GM21825 (cell line): ENCODE measurements around the gene TMEM271.

Experiments used
- ATAC-seq: cut with Tn5 transposase; IDR thresholded peaks from one replicate; pipeline ENCODE4 v1.9.1; 2021; ENCODE audit warnings: mild to moderate bottlenecking, moderate library complexity; ENCODE audit not compliant: unreplicated experiment

TMEM271 gene

DNA sequence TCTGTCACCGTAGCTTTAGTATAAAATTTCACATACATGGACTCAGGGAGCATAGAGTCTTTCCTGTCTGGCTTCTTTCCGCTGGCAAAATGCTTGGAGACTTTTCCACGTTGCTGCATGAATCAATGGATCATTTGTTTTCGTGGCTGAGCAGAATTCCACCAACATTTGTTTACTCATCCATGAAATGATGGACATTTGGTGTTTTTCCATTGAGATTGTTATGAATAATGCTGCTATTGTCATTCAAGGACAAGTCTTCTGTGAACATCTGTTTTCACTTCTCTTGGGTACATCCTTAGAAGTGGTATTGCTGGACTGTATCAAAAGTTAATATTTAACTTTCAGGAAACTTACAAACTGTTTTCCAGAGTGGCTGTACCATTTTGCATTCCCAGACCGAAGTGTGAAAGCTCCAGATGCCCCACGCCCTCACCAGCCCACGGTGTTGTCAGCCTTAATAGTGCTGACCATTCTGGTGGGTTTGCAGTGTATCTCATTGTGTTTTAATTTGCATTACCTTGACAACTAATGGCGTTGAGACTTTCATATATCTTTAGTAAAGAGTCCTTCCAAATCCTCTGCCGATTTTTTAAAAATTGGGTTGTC, 5.8 kb upstream of the TMEM271 start:
- ATAC-seq = no peak

DNA sequence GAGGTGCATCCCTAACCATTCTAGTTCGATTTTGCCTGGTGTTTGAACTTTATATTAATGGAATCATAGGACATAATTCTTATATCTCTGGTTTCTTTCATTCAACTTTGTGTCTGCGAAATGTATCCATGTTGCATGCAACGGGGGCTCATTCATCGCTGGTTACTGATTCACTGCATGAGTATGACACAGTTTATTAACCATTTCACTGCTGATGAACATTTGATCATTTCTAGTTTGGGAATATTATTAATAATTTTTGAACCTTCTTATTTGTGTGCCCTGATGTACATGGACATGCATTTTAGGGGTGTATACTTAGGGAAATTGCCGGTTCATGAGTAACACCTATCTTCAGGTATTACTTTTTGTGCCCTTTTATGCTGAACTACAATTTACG, 5.1 kb upstream of the TMEM271 start:
- no peak for ATAC-seq

DNA sequence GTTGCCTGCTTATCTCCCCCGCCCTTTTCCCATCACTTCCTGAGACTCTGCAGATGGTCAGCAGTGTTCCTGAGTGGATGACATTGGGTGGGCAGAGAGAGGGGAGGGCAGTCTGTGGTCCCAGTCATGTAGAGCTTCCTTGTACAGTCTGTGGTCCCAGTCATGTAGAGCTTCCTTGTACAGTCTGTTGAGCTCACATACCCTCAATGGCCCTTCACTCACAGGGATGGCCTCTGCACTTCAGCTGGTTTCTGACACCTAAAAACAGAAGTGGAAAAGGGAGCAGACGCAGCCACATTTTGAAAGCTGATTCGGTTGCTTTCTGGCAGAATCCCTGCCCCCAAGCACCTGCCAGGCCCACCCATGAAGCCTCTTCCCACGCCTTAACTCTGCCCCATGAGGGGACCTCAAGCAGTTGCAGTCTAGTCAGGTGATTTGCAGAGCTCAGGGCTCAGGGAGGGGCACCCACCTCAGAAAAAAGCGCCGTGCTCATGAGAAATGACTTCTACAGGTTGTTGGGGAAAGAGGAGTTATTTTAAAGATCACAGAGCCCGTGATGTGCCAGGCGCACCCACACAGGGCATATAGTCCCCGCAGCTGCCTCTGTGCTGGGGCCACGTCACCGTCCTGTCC, 3.6 kb upstream of the TMEM271 start:
- no peak for ATAC-seq

DNA sequence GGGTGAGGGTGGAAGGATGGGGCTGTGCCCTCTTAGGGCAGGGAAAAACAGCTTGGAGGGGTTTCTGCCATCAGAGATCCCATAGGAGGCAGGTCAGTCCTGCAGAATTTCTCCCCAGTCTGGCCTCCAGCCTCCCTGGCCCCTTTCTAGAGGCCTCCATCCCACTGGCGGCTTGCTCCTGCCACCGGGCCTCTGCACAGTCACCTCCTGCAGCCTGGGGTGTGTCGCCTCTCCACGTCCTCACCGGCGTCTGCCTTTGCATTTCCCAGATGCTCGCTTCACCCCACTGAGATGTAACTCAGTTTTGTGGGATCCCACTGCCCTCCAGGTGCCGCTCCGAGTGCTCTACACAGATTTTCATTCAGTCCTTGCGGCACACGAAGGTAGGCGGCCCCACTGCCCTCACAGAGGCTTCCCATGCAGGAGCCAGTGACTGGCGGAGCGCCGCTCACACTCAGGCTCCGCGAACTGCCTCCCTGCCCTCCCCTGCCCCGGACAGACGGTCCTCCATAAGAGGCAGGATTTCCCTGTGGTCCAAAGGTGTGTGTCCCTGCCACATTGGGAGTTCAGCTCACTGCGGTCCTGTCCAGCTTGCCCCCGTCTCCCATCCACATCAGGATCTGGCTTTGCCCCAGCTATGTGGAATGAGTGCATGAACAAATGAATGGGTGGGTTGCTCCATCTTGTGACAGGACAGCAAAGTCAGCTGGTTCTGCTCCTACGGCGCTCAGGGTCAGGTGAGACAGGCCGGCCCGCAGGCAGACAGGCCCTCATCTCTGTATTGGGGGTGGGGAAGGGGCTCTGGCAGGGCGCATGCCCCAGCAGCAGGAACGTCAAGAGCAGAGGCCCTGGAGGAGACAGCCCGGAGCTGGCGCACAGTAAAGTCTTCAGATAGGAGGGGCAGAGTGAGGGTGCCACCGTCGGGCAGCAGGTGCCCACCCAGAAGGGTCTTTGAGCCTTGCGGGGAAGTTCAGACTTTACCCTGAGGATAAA, 2.7 kb upstream of the TMEM271 start:
- ATAC-seq = no peak

DNA sequence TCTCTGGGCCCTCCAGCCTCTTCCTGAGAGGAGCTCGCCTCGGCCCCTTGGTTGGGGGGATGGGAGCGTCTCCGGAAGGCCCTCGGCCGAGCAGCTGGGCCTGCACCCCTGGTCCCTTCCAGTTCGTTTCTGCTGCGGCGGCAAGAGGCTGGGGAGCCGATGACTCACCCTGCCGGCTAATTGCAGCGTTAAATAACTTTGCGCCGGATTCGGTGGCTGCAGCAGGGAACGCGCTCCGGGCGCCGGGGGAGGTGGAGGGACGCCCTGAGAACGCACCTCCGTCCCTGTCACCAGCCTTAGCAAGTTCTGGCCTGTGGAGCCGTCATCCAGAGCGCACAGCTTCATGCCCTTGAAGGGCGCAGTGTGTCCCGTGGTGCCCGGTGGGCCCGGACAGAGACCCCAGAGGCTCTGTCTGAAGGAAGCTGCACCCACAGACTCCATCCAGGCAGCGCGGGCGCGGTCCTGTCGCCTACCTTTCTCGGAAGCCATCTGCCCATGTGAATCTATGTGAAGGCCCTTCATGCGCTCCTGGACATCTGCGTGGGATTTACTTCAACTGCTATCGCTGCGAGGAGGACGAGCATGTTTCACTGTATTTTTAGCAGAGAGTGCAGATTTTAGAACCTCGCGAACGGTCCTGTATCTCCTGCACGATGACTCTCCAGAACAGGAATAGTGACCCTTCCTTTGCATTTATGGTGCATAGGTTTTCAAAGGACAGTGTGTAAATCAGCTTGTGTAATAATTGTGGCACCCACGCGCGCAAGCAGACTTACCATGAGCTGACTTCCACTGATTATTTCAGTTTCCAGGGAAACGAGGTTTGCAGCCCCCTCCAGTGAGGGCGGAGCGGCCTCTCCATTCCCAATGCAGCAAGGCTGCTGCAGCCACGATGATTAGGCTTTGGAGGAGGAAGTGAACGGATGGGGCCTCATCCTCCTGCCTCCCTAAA, 1.7 kb upstream of the TMEM271 start:
- ATAC-seq = no peak

DNA sequence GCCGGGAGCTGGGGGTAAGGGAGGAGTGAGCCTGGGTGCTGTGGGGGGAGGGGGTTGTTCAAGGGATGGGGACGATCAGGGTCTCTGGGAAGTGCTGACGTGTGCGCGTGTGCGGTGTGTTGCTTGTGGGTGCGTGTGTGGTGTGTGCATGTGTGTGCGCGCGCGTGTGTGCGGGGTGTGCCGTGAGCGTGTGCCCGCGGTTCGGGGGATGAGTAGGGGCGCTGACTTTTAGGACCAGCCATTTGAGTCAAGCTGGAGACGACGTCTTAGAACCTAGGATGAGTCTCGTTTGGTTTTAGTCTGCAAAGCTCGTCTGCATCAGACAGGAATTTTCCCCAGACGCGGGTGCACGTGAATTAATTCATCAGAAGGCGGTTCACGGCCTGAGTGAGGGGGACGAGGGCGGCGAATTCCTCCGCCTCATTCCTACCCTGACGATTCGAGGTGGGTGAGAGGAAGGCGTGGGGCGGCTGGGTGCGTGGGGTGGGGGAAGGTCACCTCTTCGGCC, 950 bp upstream of the TMEM271 start:
- ATAC-seq = no peak

DNA sequence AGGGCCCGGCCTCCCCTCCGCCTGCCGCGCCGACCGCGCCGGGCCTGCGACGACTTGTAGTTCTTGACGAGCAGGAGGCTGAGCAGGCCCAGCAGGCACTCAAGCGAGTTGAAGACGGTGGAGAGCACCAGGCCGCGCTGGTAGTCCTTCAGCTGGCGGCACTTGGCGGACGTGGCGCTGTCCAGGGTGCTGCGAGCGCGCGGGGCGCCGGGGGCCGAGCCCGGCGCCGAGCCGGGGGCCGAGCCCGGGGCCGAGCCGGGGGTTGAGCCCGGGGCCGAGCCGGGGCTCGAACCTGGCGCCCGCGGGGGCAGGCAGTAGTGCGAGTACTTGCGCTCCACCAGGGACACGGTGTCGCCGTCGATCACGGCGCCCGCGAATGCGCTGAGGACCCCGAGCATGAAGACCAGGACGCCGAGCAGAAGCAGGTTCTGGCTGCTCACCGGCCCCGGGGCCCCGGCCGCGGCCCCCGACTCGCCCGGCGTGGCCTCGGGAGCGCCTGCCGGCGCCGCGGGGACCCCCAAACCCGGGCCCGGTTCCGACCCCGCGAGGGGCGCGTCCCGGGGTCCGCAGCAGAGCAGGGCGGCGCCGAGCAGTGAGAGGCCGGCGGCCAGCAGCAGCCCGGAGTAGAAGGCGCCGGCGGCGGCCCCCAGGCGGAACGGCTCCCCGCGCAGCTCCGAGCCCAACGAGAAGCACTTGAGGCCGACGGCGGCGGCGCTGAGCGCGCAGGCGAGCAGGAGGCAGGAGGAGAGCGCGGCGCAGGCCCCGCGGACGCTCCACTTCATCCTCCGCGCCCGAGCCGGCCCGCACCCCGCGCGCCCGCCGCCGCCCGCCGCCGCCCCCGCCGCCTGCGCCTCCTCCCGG, 584 bp downstream of the TMEM271 start:
- ATAC-seq = no peak

DNA sequence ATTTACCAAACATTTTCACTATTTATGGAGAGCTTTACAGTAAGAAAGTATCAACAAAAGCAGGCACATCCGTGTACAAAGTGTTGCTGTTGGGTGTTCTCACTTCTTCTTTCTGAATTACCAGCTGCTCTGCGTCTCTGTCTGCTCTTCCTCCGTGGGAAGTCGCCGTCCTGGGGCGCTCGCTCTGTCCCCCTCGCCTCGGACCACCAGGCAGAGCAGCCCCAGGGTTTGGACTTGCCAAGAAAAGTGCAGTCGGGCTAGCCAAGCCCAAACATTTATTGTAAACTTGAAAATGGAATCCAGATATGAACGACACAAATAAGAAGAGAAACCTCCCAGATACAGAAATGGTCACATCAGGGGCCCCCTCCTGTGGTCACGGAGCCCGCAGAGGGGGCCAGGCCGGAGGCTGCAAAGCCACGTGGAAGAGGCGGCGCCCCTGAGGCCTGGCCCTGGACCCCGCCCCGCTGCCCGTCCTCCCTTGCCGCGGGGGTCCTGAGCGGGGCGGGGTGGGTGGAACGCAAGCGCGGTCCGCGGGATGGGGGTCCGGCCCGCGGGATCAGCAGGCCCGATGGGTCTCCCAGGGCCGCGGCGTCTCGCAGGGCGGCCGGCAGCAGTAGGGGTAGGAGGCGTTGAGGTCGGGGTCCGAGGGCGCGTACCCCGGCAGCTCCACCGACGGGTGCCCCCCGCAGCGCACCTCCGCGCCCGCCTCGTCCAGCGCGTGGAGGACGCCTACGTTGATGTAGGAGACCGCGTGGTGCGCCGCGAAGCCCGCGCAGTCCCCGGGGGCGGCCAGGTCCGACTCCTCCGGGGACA, 1.5 kb downstream of the TMEM271 start:
- no peak for ATAC-seq

DNA sequence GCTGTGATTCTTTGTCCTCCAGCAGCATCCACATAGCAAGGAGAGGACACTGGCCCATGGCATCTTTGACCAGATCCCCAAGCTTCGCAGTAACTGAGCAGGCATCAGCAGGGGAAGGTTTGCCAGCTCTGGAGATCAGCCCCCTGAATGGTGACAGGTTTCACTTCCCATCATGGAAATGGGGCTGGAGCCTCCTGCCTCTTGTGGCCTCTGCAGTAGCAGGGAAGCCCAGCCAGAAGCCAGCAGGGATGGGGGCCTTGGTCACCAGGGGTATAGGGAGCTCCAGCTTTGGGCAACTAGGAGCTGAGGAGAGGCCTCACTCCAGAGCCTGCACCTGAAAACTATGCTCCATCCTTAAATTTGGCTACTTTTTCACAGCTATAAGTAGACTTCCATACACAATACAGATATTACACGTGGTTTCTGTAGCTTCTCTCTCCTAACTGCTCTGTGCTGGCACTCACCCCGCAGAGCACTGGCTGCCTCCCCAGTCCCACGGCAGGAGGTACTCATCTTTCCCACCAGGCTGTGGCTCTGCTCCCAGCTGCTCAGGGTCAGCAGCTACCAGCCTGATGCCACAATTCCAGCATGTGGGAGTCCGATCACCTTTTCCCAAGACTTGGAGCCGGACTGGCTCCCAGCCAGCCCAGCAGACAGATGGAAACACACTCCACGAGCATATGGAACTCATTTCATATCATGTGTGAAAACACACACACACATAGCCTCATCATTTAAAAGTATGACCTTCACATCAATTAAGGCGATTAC, 2.8 kb downstream of the TMEM271 start:
- ATAC-seq = no peak

DNA sequence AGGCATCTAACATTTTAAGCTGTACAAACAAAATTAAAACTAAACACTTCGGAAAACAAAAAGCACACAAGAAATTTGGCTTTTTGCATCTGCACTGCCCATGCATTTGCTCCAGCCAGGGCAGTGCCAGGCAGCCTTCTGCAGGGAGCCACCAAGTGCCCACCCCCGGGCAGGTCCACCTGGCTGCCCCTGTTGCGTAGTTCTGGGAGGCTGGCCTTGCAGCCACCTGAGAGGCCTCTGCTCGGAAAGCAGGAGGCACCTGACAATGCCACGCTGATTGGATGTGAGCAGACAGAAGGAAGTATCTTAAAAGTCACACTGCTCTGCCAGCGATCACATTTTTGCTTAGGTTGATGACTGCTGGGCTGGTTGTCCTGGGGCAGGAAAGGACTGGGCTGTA, 3.5 kb downstream of the TMEM271 start:
- no peak for ATAC-seq

DNA sequence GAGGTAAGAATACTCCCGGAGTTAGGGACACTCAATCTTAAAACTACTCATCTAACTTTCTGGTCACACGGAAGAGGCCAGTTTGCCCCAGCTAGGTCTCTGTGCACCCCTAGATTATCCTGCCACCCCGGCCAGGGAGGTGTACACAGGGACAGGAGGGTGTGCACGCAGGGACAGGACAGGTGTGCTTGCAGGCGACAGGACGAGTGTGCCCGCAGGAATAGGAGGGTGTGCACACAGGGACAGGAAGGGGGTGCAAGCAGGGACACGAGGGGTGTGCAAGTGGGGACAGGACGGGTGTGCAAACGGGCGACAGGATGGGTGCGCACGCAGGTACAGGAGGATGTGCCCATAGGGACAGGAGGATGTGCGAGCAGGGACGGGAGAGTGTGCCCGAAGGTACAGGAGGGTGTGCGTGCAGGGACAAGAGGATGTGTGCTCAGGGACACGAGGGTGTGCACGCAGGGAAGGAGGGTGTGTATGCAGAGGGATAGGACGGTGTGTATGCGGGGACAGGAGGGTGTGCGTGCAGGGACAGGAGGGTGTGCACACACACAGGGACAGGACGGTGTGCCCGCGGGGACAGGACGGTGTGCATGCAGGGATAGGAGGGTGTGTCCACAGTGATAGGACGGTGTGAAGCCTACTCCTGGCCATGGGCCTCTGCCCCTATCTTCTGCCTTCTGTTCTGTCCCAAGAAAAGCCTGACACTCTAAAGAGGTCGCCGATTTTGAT, 4.1 kb downstream of the TMEM271 start:
- ATAC-seq = no peak

DNA sequence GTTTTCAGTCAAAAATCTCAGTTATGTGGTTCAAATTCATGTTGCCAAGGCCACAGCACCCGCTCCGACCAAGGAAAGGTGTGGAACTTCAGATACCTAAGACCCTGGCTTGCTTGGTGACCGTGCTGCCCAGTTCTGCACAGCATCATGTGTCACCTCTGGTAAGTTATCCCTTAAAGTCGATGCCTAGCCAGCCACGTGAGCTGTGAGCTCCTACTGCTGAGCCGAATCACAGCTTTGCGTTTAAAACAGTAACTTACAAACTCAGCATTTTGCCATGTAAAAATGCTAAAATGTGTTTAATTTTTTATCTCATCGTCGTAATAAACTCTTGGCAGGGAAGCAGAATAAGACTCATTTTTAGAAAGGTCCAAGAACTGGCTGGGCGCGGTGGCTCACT, 5.3 kb downstream of the TMEM271 start:
- no peak for ATAC-seq

DNA sequence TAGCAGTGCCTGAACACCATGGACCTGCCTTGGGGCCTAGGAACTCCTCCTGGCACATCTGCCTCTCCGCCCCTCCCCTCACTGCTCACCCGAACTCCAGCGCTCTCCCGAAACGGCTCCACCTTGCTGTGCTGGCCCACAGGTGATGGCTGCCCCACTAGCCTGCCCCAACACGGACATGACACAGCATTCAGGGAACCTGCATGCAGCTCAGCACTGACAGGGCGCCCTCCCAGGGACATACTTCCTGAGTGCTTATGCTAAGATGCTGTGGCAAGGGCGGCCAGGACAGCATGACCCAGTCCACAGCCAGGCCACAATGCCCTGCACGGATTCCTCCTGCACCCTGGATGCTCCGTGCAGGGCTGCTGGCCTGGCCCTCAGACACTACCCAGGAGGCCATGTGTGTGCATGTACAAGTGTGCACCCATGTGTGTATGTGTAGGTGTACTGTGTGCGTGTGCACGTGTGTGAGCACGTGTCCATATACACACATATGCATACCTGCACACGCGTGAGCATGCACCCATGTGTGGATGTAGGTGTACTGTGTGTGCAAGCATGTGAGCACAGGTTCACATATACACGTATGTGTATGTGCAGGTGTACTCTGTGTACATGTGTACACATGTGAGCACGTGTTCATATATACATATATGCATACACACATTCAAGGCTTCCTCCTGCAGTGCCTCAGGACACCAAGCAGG, 6.0 kb downstream of the TMEM271 start:
- ATAC-seq = no peak

DNA sequence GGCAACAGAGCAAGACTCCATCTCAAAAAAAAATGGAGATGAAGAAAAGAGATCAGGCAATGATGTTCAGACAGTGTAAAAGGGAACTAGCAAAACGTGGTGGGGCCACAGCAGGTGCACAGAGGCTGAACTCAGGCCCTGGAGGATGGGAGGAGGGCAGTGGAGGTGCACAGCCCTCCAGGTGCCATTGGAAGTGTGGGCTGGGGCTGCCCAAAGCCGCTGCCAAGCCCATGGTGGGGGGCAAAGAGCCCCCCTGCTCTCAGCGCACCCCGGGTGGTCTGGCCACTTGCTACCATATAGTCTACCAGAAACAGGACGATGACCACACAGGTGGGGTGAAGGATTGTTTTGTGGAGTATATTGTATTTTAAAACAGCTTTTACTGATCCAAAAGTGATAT, 7.1 kb downstream of the TMEM271 start:
- no peak for ATAC-seq

DNA sequence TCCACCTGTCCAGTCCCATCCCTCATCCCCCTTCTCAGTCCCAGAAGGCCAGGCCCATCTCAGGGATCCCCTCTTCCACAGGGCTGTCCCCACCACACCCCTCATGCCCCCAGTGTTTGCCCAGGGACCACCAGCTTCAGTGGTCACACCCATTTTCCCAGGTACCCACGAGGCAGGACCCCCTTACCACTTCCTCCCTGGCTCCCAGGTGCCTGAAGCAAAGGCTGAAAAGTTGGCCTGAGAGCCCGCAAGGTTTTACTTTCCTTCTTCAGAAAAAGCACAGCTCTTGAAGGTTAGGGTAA, 7.8 kb downstream of the TMEM271 start:
- no peak for ATAC-seq

DNA sequence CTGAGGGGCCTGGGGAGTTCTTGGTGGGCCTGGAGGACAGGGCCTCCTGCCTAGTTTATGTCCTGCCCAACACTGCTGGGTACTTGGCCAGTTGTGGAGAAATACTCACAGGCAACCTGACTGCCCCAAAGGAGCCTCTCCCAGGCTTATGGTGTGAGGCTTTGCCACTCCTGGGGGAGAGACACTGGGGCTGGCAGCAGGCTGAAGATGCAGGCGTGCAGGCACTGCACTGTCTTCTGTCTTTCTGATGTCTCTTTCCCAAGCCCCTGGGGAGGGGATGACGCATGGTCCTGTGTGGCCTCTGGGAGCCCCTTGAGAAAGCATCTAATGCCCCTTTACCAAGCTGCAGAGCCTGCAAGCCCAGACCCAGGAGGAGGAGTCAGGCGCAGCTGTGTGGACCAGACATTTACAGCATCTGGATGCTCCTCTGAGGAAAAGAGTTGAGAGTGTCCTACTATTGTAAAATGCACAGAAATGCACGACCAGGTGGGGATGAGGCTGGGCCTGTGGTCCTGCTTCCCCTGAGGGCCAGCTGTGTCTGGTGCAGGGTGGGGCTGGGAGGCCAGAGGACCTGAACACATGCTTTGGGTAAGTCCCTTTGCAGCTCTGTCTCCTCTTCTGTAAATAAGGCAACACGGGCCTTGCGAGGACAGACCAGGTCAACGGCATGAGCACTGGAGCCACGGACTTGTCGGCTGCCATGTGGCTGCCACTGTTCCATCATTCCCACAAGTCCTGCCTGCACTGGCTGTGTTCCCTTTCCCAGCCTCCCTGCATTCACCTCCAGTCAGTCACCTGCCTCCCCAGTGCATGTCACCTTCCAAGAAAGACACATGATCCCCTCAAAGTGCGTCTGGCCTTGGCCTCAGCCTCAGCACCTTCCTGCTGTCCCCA, 8.4 kb downstream of the TMEM271 start:
- no peak for ATAC-seq
